ENCODE results near the gene LCA5L. TPM values are rescaled to one million over a fixed set of nuclear protein-coding genes. Genes with fewer than 3 reads are reported as not detected.

The LCA5L gene
- total and polyA plus RNA-seq, 2 donors (not counting 1 experiment from before 2014, with no cell fraction given): 0.62 TPM; not detected in 1

DNA sequence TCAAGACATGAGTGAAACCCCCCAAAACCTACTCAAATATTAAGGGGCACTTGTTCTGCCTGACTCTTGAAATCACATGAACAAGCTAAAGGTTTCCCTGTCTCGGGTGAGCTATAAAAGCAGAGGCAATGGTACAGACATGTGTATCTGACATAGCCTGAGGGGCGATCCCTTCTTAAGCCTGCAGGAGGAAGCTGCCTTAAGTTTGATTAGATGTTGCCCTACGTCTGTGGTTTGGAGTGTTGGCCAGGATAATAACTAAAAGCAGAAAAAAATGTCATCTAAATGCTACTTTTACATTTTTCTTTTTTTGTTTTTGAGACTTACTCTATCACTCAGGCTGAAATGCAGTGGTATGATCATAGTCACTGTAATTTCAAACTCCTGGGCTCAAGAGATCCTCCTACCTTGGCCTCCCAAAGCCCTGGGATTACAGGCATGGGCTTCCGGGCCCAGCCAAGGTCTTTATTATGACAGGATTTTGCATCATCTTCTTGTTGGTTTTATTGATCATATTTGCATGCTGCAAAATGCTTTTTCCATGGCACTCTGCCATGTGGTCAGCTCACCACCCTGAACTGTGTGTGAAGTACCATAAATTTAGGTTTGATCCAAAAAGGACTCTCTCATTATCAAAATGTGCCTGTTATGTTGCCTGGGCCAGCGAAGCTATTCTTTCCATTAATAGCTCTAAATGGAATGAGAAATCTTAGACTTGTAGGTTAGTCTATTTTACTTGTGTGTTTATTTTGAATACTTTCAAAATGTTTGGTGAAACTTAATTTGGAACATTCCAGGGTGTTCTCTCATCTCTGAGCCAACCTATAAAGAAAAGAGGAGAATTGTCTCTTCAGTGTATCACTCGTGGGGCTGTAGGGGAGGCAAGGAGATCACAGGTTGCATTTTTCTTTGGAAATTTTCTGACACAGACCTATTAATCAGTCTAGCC lies 81.7 kb downstream of the LCA5L start:
- POLR2A ChIA-PET: no interaction called here
- WGBS (ENCODE audit: insufficient coverage): 100% methylated on average over 1 of the region's 6 CpGs
- DNase-seq: no peak
- TF ChIP-seq, protein P1, sequence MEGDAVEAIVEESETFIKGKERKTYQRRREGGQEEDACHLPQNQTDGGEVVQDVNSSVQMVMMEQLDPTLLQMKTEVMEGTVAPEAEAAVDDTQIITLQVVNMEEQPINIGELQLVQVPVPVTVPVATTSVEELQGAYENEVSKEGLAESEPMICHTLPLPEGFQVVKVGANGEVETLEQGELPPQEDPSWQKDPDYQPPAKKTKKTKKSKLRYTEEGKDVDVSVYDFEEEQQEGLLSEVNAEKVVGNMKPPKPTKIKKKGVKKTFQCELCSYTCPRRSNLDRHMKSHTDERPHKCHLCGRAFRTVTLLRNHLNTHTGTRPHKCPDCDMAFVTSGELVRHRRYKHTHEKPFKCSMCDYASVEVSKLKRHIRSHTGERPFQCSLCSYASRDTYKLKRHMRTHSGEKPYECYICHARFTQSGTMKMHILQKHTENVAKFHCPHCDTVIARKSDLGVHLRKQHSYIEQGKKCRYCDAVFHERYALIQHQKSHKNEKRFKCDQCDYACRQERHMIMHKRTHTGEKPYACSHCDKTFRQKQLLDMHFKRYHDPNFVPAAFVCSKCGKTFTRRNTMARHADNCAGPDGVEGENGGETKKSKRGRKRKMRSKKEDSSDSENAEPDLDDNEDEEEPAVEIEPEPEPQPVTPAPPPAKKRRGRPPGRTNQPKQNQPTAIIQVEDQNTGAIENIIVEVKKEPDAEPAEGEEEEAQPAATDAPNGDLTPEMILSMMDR (IDR thresholded peaks at IDR 0.05): no peak
- TF ChIP-seq EZH2 (IDR thresholded peaks at IDR 0.05; ENCODE audit: borderline replicate concordance, insufficient read depth, low read depth, low read length, poor library complexity, severe bottlenecking): no peak
- Mint-ChIP-seq H3K27ac (no peak overlapping the region), H3K9me3 (ENCODE audit: insufficient read depth) (no peaks in the 10 kb centered on the region), H3K4me3 (no peak overlapping the region), H3K27me3 (peaks cover 23% of the 10 kb centered on the region), H3K4me1 (no peaks in the 10 kb centered on the region)
- Histone ChIP-seq H3K4me1 (ENCODE audit: control insufficient read depth in 2 of 2, insufficient read depth in 2 of 2, low read length in 2 of 2) (no peaks in the 10 kb centered on the region), H3K9me3 (ENCODE audit: control extremely low read depth in 1 of 3, control insufficient read depth in 2 of 3, insufficient read depth in 1 of 3, low read length in 2 of 3) (no peaks in the 10 kb centered on the region), H3K27ac (ENCODE audit: low read length in 2 of 2) (no peak overlapping the region), H2AFZ (ENCODE audit: insufficient read depth, low read depth, low read length, poor library complexity, severe bottlenecking) (no peak overlapping the region), H3K9ac (ENCODE audit: low read length) (no peak overlapping the region), H3K4me2 (replicated peaks; ENCODE audit: low read depth, low read length, poor library complexity, severe bottlenecking) (no peak overlapping the region), H3K27me3 (replicated peaks in 1 of 4; ENCODE audit: control extremely low read depth in 1 of 4, control insufficient read depth in 3 of 4, insufficient read depth in 4 of 4, low read length in 3 of 4) (peaks cover 0 to 5% (median 0%) of the 10 kb centered on the region in 4 experiments), H4K20me1 (ENCODE audit: control insufficient read depth, insufficient read depth, low read length, poor library complexity, severe bottlenecking) (no peaks in the 10 kb centered on the region), H3K79me2 (ENCODE audit: control insufficient read depth, insufficient read depth, low read length) (no peaks in the 10 kb centered on the region), H3K4me3 (ENCODE audit: control extremely low read depth in 1 of 5, extremely low read depth in 1 of 5, insufficient read depth in 1 of 5, low read depth in 2 of 5, low read length in 4 of 5) (no peak overlapping the region), H3K36me3 (replicated peaks in 1 of 2; ENCODE audit: control extremely low read depth in 1 of 2, control insufficient read depth in 1 of 2, extremely low read depth in 1 of 2, insufficient read depth in 2 of 2, low read length in 1 of 2) (no peaks in the 10 kb centered on the region)
- intact Hi-C loops (cut with micrococcal nuclease): no loop called here
- CTCF ChIA-PET: interaction anchor here (0.8 kb wide), 1 partner anchor 24 kb away, joined by 4 read pairs; no protein-coding TSS in a partner anchor
- no peak for ATAC-seq (ENCODE audit: low read depth)

DNA sequence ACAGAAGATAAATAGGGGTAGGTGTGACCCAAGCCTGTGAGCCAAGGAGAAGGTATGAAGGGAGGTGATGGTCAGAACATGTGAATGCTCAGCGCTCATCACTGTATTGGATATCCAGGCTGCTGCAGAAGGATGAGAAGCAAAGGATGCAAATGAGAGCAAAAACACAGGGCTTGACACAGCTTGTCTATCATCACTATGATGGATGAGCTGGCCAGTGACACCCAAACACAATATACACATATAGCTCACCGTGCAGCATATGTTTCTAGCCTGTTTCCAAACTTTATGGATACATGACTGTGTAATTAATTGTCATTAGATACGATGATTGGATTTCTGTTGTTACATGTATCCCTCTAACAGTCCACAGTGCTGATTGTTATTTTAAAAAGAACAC lies 82.8 kb downstream of the LCA5L start:
- no peak overlapping the region for H3K4me2 ChIP-seq (replicated peaks; ENCODE audit: low read depth, low read length, poor library complexity, severe bottlenecking)
- no peaks in the 10 kb centered on the region for H4K20me1 ChIP-seq (ENCODE audit: control insufficient read depth, insufficient read depth, low read length, poor library complexity, severe bottlenecking)
- intact Hi-C loops (cut with micrococcal nuclease): no loop called here
- ATAC-seq (ENCODE audit: low read depth): no peak
- no peaks in the 10 kb centered on the region for H3K36me3 ChIP-seq (replicated peaks in 1 of 2; ENCODE audit: control extremely low read depth in 1 of 2, control insufficient read depth in 1 of 2, extremely low read depth in 1 of 2, insufficient read depth in 2 of 2, low read length in 1 of 2)
- no peak overlapping the region for H3K4me3 Mint-ChIP-seq
- H3K27me3 ChIP-seq (replicated peaks in 1 of 4; ENCODE audit: control extremely low read depth in 1 of 4, control insufficient read depth in 3 of 4, insufficient read depth in 4 of 4, low read length in 3 of 4): peaks cover 0 to 5% (median 0%) of the 10 kb centered on the region in 4 experiments
- no peaks in the 10 kb centered on the region for H3K9me3 ChIP-seq (ENCODE audit: control extremely low read depth in 1 of 3, control insufficient read depth in 2 of 3, insufficient read depth in 1 of 3, low read length in 2 of 3)
- H2AFZ ChIP-seq (ENCODE audit: insufficient read depth, low read depth, low read length, poor library complexity, severe bottlenecking): no peak overlapping the region
- H3K4me1 Mint-ChIP-seq: no peaks in the 10 kb centered on the region
- no peak for DNase-seq
- H3K4me1 ChIP-seq (ENCODE audit: control insufficient read depth in 2 of 2, insufficient read depth in 2 of 2, low read length in 2 of 2): no peaks in the 10 kb centered on the region
- POLR2A ChIA-PET: no interaction called here
- CTCF ChIA-PET: interaction anchor here (0.9 kb wide), 2 partner anchors 14 to 79 kb away, joined by 3 to 4 read pairs; no protein-coding TSS in a partner anchor
- peaks cover 22% of the 10 kb centered on the region for H3K27me3 Mint-ChIP-seq
- WGBS (ENCODE audit: insufficient coverage): 100% methylated on average over 1 of the region's 3 CpGs
- no peak overlapping the region for H3K9ac ChIP-seq (ENCODE audit: low read length)
- no peaks in the 10 kb centered on the region for H3K79me2 ChIP-seq (ENCODE audit: control insufficient read depth, insufficient read depth, low read length)
- H3K27ac Mint-ChIP-seq: no peak overlapping the region
- no peak overlapping the region for H3K27ac ChIP-seq (ENCODE audit: low read length in 2 of 2)
- no peak overlapping the region for H3K4me3 ChIP-seq (ENCODE audit: control extremely low read depth in 1 of 5, extremely low read depth in 1 of 5, insufficient read depth in 1 of 5, low read depth in 2 of 5, low read length in 4 of 5)
- H3K9me3 Mint-ChIP-seq (ENCODE audit: insufficient read depth): no peaks in the 10 kb centered on the region
- no peak for TF ChIP-seq EZH2 (IDR thresholded peaks at IDR 0.05; ENCODE audit: borderline replicate concordance, insufficient read depth, low read depth, low read length, poor library complexity, severe bottlenecking)
- TF ChIP-seq, protein P1 (IDR thresholded peaks at IDR 0.05): no peak

All from B cell (primary cell).